Globus pallidus (tissue), 1 donor: ENCODE results near the gene ZNF618.

ENCODE experiments used
- DNase-seq: peaks from one replicate; pipeline ENCODE4 v3.0.0-alpha.2; 2015; ENCODE audit warnings: low spot score

Gene ZNF618

DNA sequence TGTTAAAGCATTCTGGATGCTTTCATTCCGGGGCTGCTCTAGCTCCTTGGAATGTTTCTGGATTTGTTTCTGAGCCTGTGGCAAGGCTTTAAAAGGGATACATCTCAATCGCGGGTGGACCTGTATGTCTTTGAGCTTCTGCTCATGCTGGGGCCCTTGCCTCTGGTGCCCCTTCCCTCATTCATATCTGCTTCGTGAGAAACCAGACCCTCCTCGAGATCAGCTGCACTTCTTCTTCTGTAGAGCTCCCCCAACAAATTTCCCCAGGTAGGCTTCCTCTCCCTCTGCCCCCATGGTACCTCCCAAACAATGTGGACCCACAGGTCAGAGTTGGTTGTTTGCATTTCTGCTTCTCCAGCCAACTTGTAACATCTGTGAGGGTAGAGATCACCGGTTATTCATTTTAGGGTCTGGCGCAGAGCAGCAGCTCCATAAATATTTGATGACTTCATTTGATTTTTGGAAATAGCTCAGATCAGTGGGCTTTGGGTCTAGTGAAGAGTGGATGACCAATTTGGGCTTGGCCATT lies 6.6 kb downstream of the ZNF618 start:
- DNase-seq, result no peak

DNA sequence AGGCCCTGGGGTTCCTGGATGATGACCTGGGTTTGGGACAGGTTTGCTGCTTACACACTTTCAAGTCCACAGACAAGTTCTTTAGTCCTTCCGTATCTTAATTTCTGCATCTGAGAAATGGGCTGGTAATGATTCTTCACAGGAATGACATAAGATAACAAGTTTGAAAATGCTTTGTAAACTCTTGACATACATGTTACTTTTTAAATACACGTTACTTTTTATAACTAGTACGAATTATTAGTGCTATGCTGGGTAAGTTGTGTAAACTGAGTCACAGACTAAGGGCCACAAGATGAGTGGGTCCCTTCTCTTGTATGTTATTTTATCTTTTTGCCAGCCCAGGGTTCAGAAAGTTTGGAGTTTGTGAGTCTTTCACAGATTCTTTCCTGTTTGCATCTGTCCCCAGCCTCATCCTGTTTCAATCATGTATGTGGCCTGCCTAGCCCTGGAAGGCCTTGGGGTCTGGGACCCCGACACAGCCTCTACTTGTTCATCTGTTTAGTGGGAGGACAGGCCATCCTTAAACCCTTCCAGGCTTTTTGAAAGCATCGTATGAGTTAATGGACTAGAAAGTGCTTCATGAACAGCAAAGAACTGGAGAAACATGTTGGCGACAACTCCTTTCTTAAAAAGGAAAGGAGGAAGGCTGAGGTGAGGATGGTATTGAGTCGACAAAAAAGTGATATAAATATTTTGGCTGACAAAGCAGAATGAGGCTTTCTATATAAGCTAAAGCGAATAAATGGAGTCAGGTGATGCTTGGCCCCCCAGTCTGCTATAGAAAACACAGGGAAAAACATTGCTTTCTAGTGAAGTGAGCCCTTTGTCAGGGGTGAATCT lies 9.3 kb downstream of the ZNF618 start:
- no peak for DNase-seq

DNA sequence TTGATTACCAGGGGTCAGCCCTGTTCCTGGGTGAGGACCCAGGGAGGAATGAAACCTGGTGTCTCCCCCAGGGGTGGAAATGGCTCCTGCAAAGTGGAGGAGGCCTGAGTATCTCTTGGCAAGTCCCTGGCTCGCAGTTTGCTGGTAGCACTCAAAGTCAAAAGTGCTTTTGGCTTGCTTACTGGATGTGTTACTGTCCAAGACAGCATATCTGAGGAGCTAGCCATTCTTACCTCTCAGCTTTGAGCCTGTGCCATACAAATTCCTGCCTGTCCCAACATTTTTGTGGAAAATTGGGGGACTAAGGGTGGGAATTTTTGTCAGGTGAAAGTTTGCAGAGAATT lies 9.9 kb downstream of the ZNF618 start:
- DNase-seq, result no peak

DNA sequence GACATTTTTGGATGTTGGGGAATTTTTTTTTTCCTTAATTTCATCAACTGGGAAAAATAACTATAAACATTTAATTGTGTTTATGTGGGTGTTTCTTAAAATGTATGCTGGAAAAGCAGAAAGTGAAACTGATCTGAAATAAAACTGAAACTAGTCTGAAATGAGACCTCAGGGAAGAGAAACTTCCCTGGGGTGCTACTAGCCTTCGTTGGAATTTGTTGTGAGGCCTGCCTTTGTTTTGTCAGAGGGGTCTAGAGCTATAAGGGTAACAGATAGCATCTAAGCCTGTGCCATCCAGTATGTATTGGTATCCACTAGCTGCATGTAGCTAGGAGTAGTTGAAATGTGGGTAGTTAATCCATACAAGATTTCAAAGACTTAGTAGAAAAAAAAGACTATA lies 10.4 kb downstream of the ZNF618 start:
- DNase-seq, result no peak

DNA sequence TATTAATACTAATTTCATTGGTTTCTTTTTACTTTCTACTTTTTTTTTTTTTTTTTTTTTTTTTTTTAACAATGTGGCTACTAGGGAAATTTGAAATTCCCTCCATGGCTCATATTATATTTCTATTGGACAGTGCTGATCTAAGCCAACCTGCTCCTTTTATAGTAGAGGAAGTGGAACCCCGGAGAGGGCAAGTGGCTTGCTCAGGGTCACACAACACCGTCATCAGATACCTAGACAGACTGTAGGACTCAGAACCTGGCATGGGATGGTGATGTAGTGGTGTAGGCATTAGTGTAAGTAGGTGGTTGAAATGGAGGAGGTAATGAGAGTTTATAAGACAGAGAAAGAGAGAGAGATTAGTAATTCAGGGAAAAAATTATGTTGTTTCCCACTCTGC lies 10.8 kb downstream of the ZNF618 start:
- no peak for DNase-seq

DNA sequence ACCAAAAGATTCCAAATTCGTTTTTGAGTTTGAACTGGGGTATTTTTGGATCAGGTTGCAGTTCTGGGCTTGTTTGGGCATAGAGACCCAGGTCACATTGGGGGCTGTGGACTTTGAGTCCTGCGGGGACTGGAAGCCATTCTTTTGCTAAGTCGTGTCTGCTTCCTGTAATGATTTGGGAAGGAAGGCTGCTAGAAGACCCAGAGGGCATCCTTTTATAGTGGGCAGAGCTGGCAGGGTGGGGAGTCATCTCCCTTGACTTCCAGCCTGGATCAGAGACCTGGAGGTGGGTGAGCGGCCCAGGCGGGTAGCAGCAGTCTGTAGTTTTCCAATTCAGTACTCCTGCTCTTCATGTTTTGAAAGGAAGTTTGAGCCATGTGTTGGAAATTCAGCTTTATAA lies 11.3 kb downstream of the ZNF618 start:
- DNase-seq, result no peak

DNA sequence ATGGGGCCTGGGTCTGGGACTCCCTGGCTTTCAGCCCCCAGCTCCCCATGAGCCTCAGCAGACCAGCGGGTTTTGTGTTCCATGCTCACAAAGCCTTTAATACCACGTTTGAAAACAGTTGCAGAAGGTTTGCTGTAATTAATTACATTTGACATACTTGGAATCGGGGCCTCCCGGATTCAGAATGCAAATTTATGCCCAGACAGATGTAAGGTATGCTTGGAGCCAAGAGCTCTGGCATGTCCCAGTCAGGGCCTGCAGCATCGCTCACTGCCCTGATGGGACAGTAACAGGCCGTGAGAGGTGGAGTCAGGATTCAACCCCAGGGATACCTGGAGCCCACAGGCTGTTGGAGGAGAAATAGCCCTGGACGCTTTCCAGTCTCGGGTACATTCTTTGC lies 12.2 kb downstream of the ZNF618 start:
- no peak for DNase-seq

DNA sequence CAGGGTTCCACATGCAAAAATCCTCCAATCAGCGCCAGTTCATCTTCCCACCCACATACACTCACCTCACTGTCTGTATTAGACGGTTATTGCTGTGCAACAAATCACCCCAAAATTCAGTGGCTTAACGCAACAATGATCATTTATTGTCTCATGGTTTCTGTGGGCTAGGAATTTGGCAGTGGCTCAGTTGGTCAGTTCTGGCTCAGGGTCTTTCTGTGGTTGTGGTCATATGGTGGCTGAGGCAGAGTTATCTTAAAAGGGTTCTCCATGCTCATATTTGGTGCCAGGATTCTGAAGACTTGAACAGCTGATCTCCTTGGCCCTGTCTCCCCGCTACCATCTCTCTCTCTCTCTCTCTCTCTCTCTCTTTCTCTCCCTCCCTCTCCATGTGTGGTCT lies 12.9 kb downstream of the ZNF618 start:
- DNase-seq, result no peak

DNA sequence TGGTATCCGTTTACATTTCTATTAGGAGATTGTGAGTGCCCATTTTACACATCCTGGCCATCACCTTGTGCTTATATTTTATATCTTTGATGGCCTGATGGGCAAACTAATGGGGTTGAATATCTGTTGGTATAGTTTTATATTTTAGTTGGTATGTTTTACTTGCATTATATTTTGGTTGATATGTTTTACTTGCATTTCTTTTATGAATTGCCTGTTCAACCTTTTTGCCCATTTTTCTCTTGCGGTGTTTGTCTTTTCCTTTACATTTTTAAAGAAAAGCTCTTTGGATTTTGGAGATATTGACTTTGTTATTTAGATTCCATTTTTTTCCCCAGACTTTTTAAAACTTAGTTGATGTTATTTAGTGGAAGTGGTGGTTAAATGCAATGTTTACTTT lies 14.6 kb downstream of the ZNF618 start:
- DNase-seq, result no peak

DNA sequence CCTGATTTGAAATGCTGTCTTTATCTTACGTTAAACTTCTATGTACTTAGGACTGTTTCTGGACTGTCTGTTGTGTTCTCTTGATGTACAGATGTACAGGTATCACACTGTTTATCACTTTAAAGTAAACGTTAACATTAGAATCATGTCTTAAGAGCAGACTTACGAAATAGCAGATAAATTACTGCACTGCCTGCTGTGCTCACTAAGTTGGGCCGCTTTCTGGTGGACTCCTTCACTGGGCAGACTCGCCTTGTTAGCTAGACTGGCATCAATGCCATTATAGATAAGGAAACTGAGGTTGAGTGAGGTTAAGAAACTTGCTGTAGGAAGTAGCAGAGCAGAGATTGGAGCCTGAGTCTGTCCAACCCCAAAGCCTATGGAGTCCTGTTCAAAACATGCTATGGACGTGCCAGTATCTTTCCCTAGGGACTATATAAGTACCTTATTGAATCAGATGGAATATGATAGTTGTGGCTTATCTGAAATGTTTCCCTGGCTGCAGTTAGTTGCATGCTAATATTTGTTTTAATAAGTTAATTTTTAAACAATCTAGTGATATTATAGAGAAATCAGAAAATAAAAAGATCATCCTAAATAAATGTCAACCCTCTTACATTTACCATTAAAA lies 16.9 kb downstream of the ZNF618 start:
- no peak for DNase-seq

DNA sequence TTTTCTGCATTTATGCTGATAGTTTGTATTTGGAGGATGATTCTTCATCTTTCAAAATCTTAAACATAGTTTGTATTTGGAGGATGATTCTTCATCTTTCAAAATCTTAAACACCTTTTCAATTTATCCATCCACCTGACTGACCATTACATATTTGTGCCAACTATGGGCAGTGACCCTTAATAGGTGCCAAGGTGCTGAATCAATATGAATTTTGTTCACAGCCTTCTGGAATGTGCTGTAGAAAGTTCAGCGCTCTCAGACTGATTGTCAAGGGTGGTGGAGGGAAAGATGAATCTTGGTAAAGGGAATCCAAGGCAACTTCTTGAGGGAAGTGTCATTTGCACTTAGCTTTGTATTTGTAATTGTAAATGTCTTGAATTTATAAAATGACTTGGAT lies 18.1 kb downstream of the ZNF618 start:
- no peak for DNase-seq

DNA sequence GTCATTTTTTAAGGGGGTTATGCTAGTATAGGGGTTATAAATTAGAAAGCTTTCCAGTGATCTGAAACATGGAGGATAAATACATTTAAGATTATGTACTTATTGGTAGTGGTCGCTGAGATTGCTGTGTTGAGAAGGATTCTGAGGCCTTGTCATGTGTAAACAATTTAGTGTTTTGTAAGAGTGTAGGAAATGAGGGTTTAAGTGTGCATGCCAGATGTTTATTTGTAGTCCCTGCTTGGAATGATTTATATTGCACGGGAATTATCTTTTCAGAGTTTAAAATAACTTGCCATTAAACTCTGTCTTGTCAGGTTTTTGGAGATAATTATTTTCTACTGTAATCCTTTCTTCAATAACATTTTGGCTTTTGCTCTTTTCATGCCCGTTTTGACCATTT lies 19.4 kb downstream of the ZNF618 start:
- no peak for DNase-seq

DNA sequence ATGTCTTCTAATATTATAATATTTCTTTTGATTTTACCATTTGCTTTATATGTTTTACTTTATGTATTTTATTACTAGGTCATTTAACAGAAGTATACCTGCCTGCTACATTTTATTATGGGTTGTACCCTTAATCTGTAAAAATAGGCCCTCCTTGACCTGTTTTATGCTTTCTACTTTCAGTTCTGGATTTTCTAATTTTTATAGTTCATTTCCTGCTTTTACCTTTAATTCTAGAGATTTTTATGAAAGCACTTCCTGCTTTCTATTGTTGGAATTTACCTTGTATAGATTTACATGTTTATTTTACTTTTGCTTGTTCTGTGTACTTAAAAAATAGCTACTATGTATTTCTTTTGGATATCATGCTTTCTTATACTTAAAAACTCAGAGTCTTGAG lies 20.6 kb downstream of the ZNF618 start:
- no peak for DNase-seq

DNA sequence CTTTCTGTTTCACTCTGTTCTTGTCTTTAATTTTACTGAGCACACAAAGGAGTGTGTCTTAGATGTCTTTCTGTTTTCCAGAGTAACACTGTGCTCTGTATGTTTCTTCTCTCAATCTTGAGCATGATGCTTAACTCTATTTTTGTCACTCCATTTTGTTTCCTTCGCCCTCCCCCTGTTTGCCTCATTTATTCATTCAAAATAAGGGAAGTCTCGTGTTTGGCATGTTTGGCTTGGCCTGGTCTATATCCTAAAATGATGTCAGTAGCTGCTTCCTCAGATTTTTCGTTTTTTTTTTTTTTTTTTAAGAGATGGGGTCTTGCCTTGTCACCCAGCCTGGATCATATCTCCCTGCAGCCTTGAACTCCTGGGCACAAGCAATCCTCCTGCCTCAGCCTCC lies 22.0 kb downstream of the ZNF618 start:
- DNase-seq, result no peak

DNA sequence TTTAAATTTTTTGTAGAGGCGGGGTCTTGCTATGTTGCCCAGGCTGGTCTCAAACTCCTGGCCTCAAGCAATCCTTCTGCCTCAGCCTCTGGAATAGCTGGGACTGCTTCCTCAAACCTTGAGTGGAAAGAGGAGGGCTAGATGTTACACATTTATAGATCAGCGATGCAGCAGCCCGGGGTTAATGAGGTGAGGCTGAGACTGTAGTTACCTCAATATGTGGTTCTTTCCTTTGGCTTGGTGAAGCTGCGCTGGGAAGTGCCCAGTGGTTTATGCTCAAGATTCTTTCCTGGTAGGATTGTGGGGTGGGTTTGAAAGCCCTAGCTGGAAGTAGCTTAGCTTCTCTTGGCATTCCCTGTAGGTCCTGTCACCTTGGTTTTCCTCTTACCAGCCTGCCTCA lies 22.5 kb downstream of the ZNF618 start:
- DNase-seq, result no peak

DNA sequence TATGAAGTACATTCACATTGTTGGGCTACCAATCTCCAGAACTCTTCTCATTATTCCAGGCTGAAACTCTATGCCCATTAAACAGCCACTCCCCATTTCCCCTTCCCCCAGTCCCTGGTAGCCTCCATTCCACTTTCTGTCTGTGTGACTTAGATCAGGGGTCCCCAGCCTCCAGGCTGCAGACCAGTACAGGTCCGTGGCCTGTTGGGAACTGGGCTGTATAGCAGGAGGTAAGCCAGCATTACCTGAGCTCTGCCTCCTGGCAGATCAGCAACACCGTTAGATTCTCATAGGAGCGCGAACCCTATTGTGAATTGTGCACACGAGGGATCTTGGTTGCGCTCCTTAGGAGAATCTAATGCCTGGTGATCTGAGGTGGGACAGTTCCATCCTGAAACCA lies 23.1 kb downstream of the ZNF618 start:
- no peak for DNase-seq

DNA sequence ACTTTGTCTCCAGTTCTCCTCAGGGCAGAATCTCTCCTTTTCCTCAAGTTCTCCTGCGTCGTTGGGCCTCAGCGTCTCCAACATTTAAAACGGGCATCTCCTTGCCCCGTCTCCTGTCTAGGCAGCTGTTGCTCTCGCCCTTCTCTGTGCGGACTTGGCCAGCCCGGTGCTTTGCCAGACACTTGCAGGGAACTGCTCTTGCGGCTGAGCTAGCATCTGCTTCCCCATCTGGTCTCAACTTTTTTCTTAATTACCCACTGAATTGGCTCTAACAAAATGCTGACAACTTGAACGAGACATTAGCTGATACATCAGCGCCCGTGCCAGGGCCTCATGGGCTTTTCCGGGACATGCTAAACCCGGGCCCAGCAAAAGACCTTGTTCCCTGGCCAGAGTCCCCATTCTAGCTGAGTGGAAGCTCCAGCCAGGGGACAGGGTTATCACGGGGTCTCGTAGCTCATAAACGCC lies 25.1 kb downstream of the ZNF618 start:
- no peak for DNase-seq

DNA sequence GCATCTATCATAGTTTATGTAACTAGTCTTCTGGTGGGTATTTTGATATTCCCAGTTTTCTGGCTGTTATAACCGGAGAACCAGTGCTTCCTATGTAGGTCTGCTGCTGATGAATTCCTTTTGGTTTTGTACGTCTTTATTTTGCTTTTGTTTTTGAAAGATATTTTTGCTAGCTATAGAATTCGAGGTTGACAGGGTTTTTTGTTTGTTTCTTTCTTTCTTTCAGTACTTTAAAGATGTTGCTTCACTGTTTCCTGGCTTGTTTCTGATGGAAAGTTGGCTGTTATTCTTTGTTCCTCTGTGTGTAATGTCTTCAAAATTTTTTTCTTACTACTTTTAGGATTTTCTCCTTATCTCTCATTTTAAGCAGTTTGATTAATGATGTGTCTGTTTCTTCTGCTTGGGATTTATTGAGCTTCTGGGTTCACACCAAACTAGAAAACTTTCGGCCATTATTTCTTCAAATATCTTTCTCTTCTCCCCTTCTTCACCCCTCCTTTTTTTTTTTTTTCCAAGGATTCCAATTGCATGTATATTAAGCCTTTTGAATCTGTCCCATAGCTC lies 27.5 kb downstream of the ZNF618 start:
- DNase-seq, result no peak

DNA sequence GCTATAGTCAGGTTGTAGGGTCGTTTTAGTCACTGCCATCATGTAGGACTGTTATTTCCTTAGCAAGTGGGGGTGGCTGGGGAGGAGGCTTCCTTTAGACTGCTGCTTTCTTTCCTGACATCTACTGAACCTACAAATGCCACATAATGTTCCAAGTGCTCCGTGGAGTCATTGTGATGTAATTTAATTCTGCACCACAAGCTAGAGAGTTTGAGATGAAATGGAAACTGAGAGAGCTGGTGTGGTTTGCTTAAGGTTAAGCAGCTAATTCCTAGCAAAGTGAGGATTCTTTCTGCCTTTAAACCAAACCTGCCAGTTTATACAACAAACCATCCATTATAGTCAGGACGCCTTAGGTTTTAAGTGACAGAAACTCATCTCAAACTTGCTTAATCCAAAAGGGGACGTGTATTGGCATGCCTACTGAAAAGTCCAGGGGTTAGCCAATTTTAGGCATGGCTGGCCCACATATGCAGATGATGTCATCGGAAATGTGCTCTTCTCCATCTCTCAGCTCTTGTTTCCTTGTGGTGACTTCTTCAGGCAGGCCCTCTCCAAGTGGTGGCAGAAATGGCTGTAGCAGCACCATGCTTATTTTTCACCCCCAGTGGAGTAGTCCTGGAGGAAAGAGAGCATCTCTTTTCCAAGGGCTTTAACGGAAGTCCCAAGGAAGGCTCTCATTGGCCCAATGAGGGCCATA lies 30.5 kb downstream of the ZNF618 start:
- DNase-seq, result no peak

DNA sequence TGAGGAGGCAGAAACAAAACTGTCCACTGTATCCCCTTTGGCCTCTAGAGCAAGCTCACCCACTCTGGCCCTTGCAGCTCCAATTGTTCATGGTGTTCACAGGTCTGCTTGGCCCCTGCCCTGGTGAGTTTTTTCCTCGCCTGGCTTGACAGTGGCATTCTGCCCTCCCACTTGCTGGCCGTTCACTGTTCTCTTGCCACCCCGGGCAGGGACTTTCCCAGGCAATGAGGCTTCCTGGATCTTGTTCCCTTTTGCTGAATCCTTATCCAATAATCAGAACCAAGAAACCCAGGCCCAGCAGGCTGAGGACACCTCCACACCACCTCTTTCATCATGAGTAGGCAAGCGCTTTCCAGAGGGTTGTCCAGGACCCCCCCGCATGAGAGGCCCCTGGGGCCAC lies 31.2 kb downstream of the ZNF618 start:
- DNase-seq, result no peak

DNA sequence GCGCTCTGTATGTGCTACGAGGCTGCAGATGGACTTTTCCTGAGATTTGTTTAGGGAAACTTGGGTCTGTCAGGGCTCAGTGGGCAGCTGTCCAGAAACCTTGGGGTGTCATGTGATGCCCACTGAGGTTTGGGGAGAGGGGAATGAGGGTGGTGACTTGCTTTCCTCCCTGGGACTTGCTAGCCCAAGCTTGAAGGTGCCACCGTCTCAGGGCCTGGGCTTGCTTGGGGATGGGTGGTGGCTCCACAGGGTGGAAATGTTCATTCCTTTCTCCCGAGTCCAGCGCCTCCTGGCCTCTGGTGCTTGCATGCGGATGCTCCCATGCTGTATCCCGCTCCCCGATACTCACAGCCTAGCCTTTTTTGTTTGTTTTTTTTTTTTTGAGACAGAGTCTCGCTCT lies 33.3 kb downstream of the ZNF618 start:
- no peak for DNase-seq

DNA sequence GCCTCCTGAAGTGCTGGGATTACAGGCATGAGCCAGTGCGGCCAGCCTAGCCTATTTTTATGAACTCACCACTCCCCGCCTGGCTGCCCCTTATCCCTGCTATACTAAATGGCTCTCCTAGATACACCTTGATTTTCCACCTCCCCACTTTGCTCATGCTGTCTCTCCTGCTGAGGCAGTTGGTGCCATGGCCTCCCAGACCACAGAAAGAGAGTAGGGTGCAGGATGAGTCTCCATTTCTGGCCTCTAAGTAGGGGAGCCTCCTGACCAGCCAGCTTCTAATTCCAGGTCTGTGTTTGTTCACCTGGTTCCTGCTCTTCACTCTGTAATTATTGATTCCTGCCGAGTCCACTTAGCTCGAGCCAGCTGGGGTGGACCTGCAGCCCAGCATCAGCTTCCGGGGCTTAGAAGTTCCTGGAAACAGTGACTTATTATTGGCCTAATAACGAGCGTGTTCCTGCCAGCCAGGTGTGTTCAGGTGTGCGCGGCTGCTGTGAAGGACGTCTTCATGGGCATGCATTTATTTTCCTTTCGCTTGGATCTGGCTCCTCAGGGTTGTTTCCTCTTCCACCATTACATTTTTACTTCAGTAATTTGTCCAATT lies 34.0 kb downstream of the ZNF618 start:
- DNase-seq, result no peak
